LNCaP clone FGC (cell line): ENCODE data around the gene SRPK2.
"Not testable (repeated sequence)": the region's sequence is repeated elsewhere in the genome, so short reads cannot be mapped to it uniquely, and the experiment has no call there.

Experiments
- DNase-seq: peaks from one replicate; pipeline ENCODE4 v3.0.0-alpha.2; 2011; ENCODE audit warnings: low read depth
- H3K4me3 ChIP-seq: 2 replicates; pipeline ENCODE4 v1.5.1; 2011; ENCODE audit warnings: mild to moderate bottlenecking, low read depth, low read length, control low read depth
- TF ChIP-seq, protein P1 (sequence below): IDR thresholded peaks from 2 replicates; pipeline ENCODE4 v1.5.1; 2012; ENCODE audit warnings: mild to moderate bottlenecking; ENCODE audit not compliant: control insufficient read depth, insufficient read depth; ENCODE audit errors: extremely low read depth

SRPK2 gene

GRCh38 chr7:105202616-105203015, 186.1 kb downstream of the SRPK2 start:
- TF ChIP-seq, protein P1, sequence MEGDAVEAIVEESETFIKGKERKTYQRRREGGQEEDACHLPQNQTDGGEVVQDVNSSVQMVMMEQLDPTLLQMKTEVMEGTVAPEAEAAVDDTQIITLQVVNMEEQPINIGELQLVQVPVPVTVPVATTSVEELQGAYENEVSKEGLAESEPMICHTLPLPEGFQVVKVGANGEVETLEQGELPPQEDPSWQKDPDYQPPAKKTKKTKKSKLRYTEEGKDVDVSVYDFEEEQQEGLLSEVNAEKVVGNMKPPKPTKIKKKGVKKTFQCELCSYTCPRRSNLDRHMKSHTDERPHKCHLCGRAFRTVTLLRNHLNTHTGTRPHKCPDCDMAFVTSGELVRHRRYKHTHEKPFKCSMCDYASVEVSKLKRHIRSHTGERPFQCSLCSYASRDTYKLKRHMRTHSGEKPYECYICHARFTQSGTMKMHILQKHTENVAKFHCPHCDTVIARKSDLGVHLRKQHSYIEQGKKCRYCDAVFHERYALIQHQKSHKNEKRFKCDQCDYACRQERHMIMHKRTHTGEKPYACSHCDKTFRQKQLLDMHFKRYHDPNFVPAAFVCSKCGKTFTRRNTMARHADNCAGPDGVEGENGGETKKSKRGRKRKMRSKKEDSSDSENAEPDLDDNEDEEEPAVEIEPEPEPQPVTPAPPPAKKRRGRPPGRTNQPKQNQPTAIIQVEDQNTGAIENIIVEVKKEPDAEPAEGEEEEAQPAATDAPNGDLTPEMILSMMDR = no peak
- H3K4me3 ChIP-seq = no peak overlapping the region
- DNase-seq = no peak

DNA sequence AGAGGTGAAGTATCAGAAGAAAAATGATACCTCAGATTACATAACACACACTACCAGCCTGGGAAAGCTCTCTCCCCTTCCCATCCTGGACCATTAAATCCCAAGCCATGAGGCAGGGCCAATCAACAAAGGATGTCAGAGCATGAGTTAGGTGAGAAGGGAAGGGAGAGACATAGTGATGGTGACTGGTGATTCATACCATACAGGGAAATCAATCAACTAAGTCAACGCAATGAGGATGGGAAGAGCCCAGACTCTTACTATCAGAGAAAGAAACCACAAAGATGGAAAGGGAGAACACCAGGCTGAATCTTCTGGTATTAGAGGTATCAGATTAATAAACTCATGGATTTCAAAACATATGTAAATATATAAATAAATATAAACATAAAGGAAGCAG, 189.3 kb downstream of the SRPK2 start:
- TF ChIP-seq, protein P1 = no peak
- DNase-seq = no peak
- H3K4me3 ChIP-seq = no peak overlapping the region

DNA sequence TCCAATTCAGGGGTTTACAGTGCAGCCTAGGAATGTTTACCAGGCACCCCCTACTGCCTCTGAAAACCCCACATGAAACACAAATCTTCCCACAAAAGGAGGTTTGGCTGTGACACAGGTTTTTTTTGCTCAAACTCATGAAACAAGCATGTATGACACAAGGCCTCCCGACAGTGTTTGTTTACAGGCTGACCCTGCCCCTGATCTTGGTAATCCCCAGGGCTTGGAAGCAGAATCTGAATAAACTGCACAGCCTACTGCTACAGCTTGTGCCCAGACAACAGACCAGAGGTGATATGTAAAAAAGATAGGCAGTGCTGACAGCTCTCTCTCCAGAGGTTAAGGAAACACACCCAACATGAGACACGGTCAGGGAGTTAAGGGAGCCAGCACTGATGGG, 190.5 kb downstream of the SRPK2 start:
- no peak overlapping the region for H3K4me3 ChIP-seq
- DNase-seq = no peak
- TF ChIP-seq, protein P1 = no peak

DNA sequence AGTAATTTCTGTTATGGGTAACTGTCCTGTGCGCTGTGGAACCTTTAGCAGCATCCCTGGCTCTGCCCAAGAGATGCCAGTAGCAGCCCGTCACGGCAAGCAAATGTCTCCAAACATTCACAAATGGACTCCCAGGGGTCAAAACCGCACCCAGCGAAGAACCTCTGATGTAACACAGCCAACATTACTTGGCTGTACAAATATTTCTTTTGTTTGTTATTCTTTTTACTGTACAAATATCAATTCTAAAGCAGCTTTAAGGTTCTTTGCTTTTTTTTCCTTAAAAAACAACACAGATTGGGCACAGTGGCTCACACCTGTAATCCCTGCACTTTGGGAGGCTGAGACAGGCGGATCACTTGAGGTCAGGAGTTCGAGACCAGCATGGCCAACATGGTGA, 192.2 kb downstream of the SRPK2 start:
- TF ChIP-seq, protein P1 = no peak
- no peak for DNase-seq
- H3K4me3 ChIP-seq = no peak overlapping the region

GRCh38 chr7:105195891-105196290, 192.8 kb downstream of the SRPK2 start:
- TF ChIP-seq, protein P1 = no peak
- DNase-seq = no peak
- no peak overlapping the region for H3K4me3 ChIP-seq

DNA sequence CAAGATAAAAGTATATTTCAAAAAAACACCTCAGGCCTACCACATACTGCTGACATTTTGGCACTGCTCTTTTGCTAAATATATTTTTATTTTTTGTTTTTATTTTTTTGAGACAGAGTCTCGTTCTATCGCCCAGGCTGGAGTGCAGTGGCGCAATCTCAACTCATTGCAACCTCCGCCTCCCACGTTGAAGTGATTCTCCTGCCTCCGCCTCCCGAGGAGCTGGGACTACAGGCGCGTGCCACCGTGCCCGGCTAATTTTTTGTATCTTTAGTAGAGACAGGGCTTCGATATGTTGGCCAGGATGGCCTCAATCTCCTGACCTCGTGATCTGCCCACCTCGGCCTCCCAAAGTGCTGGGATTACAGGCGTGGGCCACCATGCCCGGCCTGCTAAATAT, 193.8 kb downstream of the SRPK2 start:
- H3K4me3 ChIP-seq, DNase-seq: not testable (repeated sequence)

DNA sequence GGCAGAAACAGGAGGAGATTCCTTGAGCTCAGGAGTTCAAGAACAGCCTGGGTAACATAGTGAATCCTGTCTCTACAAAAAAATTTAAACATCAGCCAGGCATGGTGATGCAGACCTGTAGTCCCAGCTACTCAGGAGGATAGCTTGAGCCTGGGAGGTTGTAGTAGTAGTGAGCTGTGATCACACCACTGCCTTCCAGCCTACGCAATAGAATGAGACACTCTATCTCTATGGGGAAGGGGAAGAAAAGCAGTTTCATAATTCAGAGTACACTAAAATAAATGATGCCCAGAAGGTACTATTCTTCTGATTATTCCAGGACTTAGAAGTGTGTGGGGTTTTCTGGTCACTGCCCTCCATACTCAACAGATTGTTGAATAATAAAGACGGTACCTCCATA, 197.4 kb downstream of the SRPK2 start:
- H3K4me3 ChIP-seq = no peak overlapping the region
- no peak for DNase-seq
- TF ChIP-seq, protein P1 = no peak
